Activated T-cell treated with anti-CD3 and anti-CD28 coated beads, Interleukin-2, amount 50 U/mL, for 24 hours (primary cell): ENCODE data around the gene RNF7.
A peak's percentile ranks its signal among the peaks of the same experiment; 100 is the strongest.
"Not testable (repeated sequence)": the region's sequence is repeated elsewhere in the genome, so short reads cannot be mapped to it uniquely, and the experiment has no call there.

Source experiments
- DNase-seq: peaks from one replicate; pipeline ENCODE4 v3.0.0-alpha.2; 2020
- H3K27ac Mint-ChIP-seq: 2 replicates; pipeline ENCODE4 v1.8.0; 2020; ENCODE audit warnings: mild to moderate bottlenecking, mixed read lengths
- H3K27me3 Mint-ChIP-seq: 2 replicates; pipeline ENCODE4 v1.8.0; 2020; ENCODE audit warnings: mixed read lengths
- H3K36me3 Mint-ChIP-seq: 2 replicates; pipeline ENCODE4 v1.8.0; 2020; ENCODE audit warnings: low read depth, mixed read lengths
- H3K4me1 Mint-ChIP-seq: 2 replicates; pipeline ENCODE4 v1.8.0; 2020; ENCODE audit warnings: low read depth, mixed read lengths
- H3K4me3 Mint-ChIP-seq: 2 replicates; pipeline ENCODE4 v1.8.0; 2020; ENCODE audit warnings: mild to moderate bottlenecking, moderate library complexity, mixed read lengths
- H3K9me3 Mint-ChIP-seq: 2 replicates; pipeline ENCODE4 v1.8.0; 2020; ENCODE audit warnings: mixed read lengths

Gene RNF7

DNA sequence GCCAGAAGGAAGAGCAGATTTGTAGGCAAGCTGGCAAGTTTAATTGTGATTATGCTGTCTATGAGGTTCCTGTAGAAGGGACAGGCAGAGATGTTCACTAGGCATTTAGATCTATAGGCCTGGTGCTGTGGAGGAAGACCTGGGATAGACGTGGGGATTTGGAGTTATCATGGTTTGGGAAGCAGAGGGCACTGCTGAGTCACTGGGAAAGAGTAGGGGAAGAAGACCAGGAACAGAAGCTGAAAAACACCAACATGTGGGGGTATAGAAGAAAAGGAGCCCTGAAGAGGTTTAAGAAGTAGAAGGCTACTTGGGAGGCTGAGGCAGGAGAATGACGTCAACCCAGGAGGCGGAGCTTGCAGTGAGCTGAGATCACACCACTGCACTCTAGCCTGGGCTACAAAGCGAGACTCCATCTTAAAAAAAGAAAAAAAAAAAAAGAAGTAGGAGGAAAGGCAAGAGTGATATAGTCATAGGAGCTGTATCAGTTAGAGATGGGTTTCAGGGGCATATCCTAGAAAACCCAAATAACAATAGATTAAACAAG is 44.4 kb downstream of the RNF7 start:
- H3K4me3 Mint-ChIP-seq, result no peak overlapping the region
- no peaks in the 10 kb centered on the region for H3K36me3 Mint-ChIP-seq
- no peaks in the 10 kb centered on the region for H3K27me3 Mint-ChIP-seq
- no peak for DNase-seq
- H3K4me1 Mint-ChIP-seq, result no peaks in the 10 kb centered on the region
- no peaks in the 10 kb centered on the region for H3K9me3 Mint-ChIP-seq
- no peak overlapping the region for H3K27ac Mint-ChIP-seq

- H3K27me3 Mint-ChIP-seq, result no peaks in the 10 kb centered on the region
- H3K36me3 Mint-ChIP-seq, result no peaks in the 10 kb centered on the region
- no peak for DNase-seq
- no peak overlapping the region for H3K27ac Mint-ChIP-seq
- no peaks in the 10 kb centered on the region for H3K4me1 Mint-ChIP-seq
- H3K4me3 Mint-ChIP-seq, result no peak overlapping the region
- no peaks in the 10 kb centered on the region for H3K9me3 Mint-ChIP-seq
Observed at GRCh38 chr3:141783632-141784031, 45.5 kb downstream of the RNF7 start.

DNA sequence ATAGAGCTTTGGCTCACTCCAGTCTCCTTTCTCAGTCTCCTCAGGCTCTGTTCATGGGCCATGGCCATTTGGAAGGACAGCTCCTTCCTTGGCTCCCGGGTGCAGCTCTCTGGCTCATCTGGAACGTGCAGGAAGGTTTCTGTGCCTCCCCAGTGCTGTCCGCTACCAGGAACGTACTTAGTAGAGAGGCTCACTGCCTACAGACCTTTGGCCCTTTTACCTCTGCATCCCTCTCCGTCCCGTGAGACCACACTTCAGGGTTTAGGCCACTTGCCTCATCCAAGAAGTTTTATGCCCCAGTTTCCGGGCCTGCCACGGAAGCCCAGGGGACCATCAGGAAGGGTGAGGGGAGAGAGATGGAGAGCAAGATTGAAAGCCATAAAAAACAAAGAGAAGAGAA is 46.0 kb downstream of the RNF7 start:
- H3K4me3 Mint-ChIP-seq, result no peak overlapping the region
- no peaks in the 10 kb centered on the region for H3K4me1 Mint-ChIP-seq
- H3K36me3 Mint-ChIP-seq, result no peaks in the 10 kb centered on the region
- no peak overlapping the region for H3K27ac Mint-ChIP-seq
- H3K27me3 Mint-ChIP-seq, result no peaks in the 10 kb centered on the region
- H3K9me3 Mint-ChIP-seq, result no peaks in the 10 kb centered on the region
- no peak for DNase-seq

GRCh38 chr3:141784531-141784930 is 46.4 kb downstream of the RNF7 start:
- DNase-seq, result no peak
- Mint-ChIP-seq H3K27me3 (no peaks in the 10 kb centered on the region), H3K4me1 (no peaks in the 10 kb centered on the region), H3K9me3 (no peaks in the 10 kb centered on the region), H3K4me3 (no peak overlapping the region), H3K36me3 (no peaks in the 10 kb centered on the region), H3K27ac (no peak overlapping the region)

GRCh38 chr3:141788149-141788548 is 50.1 kb downstream of the RNF7 start:
- Mint-ChIP-seq H3K4me1 (no peaks in the 10 kb centered on the region), H3K4me3 (no peak overlapping the region), H3K9me3 (no peaks in the 10 kb centered on the region), H3K27ac (no peak overlapping the region), H3K36me3 (no peaks in the 10 kb centered on the region), H3K27me3 (no peaks in the 10 kb centered on the region)
- DNase-seq, result no peak

- H3K9me3 Mint-ChIP-seq, H3K27ac Mint-ChIP-seq, H3K4me1 Mint-ChIP-seq, H3K27me3 Mint-ChIP-seq, DNase-seq, H3K36me3 Mint-ChIP-seq, H3K4me3 Mint-ChIP-seq: not testable (repeated sequence)
Observed at GRCh38 chr3:141788750-141789149, 50.7 kb downstream of the RNF7 start.

DNA sequence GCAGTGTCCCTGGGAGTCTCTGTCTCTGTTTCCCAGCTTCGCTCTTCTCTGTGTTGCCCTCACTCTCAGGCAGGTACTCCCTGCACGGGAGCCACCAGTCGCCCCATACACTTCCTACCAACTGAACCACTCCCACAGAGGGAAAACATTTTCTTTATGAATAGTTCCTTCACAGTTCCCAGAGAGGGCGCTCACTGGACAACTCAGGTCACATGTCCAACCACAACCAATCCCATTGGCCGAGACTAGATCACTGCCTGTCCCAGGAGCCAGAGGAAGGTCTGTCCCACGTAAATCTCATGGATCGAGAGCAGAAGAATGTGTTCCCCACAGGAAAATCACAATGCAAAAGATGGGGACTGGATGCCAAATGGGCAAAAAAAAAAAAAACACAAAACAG is 51.2 kb downstream of the RNF7 start:
- no peak overlapping the region for H3K4me3 Mint-ChIP-seq
- H3K36me3 Mint-ChIP-seq, result no peaks in the 10 kb centered on the region
- no peaks in the 10 kb centered on the region for H3K27me3 Mint-ChIP-seq
- no peak for DNase-seq
- no peak overlapping the region for H3K27ac Mint-ChIP-seq
- H3K4me1 Mint-ChIP-seq, result peaks cover 6% of the 10 kb centered on the region
- H3K9me3 Mint-ChIP-seq, result no peaks in the 10 kb centered on the region

GRCh38 chr3:141790171-141790570 is 52.1 kb downstream of the RNF7 start:
- H3K9me3 Mint-ChIP-seq, result no peaks in the 10 kb centered on the region
- H3K4me3 Mint-ChIP-seq, result no peak overlapping the region
- H3K27ac Mint-ChIP-seq, result no peak overlapping the region
- peaks cover 15% of the 10 kb centered on the region for H3K4me1 Mint-ChIP-seq
- no peaks in the 10 kb centered on the region for H3K27me3 Mint-ChIP-seq
- no peaks in the 10 kb centered on the region for H3K36me3 Mint-ChIP-seq
- DNase-seq, result no peak

DNA sequence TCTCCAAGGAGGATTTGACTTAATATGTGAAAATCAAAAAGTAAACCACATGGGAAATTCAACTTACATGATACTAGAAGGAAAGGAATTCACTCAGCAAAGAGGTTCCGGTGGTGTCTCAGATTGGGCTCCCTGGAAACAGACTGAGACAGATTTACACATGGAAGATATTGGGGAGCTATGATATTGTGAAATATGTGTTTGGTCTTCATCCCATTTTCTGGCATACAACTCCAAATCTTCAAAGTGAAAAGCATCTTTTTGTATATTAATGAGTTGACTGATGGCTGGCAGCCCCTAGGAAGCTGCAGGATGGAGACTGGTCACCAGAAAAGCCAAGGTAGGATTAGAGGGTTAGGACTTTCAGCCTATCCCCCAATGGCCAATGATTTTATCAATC is 54.4 kb downstream of the RNF7 start:
- Mint-ChIP-seq H3K27me3 (no peaks in the 10 kb centered on the region), H3K4me1 (peaks cover 38% of the 10 kb centered on the region), H3K36me3 (no peaks in the 10 kb centered on the region), H3K9me3 (no peaks in the 10 kb centered on the region), H3K27ac (no peak overlapping the region), H3K4me3 (no peak overlapping the region)
- no peak for DNase-seq

DNA sequence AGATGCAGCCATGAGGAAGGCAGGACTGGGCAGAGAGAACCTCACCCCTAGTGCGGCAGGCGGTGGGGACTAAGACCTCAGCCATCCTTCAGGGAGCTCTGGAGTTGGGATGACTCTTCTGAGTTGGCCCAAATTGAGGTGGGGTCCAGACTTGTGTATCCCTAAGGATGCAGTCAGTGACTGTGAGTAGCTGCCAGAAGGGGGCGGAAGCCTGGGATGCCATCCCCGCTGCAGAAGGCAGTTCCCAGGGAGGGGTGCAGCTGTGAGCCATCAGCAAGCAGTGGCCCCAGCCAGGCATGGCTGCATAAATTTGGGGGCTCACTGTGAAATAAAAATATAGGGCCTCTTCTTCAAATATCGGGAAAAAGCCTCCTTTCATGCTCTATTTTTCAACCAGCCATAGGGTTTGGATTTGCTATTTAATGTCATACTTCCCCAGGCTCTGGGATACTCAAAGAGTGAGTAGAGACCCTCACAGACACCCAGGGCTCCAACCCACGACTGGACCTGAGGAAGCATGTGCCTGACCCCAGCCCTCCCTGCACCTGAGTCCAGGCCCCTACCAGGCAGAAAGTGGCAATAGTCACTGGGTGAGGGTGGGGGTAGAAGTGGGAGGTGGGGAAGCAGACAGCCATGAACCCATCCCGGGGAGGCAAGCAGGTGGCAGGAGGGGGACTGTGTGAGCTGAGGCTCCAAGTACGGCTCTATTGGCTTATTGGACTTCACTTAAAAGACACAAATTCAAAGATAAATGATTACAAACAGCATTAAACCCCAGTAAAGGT is 55.6 kb downstream of the RNF7 start:
- H3K9me3 Mint-ChIP-seq, result no peaks in the 10 kb centered on the region
- no peak overlapping the region for H3K4me3 Mint-ChIP-seq
- no peak for DNase-seq
- H3K27me3 Mint-ChIP-seq, result no peaks in the 10 kb centered on the region
- H3K4me1 Mint-ChIP-seq, result peaks cover 50% of the 10 kb centered on the region
- H3K27ac Mint-ChIP-seq, result no peak overlapping the region
- H3K36me3 Mint-ChIP-seq, result no peaks in the 10 kb centered on the region

DNA sequence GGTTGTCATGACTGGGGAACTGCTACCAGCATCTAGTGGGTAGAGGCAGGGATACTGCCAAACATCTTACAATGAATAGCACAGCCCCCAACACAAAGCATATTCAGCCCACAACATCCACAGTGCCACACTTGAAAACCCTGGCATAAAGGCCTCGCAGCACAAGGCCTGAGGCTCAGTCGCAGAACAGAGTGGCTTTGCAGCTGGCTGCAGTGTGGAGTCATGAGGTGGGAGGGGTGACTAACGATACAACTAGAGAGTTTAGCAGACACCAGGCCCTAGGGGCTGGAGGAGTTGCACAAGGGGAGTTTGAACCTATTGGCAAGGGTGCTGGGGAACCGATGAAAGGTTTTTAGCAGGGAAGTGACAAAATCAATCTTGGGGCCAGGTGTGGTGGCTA is 57.2 kb downstream of the RNF7 start:
- Mint-ChIP-seq H3K4me1 (peaks cover 59% of the 10 kb centered on the region), H3K27ac (peak overlapping the region; percentile 44), H3K27me3 (no peaks in the 10 kb centered on the region), H3K9me3 (no peaks in the 10 kb centered on the region), H3K4me3 (no peak overlapping the region), H3K36me3 (no peaks in the 10 kb centered on the region)
- peak; percentile 46 for DNase-seq

DNA sequence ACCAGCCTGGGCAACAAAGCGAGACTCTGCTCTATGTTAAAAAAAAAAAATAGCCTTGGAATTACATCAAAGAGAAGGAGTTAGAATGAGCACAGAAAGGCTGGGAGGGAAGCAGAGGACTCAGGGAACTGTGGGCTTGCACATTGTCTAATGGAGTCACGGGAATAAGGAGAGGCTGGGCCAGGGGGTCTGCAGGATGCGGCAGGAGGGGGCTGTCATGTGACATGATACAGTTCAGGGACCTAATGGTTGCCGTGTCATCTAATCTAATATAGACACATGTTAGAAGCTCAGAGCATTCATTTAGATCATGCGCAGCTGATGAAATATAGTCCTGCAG is 57.6 kb downstream of the RNF7 start:
- Mint-ChIP-seq H3K27me3 (no peaks in the 10 kb centered on the region), H3K9me3 (no peaks in the 10 kb centered on the region), H3K36me3 (no peaks in the 10 kb centered on the region), H3K4me1 (peaks cover 59% of the 10 kb centered on the region), H3K4me3 (peak overlapping the region; percentile 84), H3K27ac (peak overlapping the region; percentile 99)
- DNase-seq, result no peak

GRCh38 chr3:141796081-141796888 is 58.2 kb downstream of the RNF7 start:
- peak; percentile 83 for DNase-seq
- H3K4me3 Mint-ChIP-seq, result peak overlapping the region; percentile 84
- H3K27ac Mint-ChIP-seq, result peak overlapping the region; percentile 99
- H3K27me3 Mint-ChIP-seq, result no peaks in the 10 kb centered on the region
- H3K36me3 Mint-ChIP-seq, result no peaks in the 10 kb centered on the region
- no peaks in the 10 kb centered on the region for H3K9me3 Mint-ChIP-seq
- peaks cover 59% of the 10 kb centered on the region for H3K4me1 Mint-ChIP-seq
